SHP77 treated with DMSO at 0.1 percent for 48 hours (cell line): Measurements from ENCODE around the gene LSP1.

Experiments
- DNase-seq: peaks from one replicate; lab custom pipeline; 2025; lab: John Stamatoyannopoulos, UW

LSP1 gene

DNA sequence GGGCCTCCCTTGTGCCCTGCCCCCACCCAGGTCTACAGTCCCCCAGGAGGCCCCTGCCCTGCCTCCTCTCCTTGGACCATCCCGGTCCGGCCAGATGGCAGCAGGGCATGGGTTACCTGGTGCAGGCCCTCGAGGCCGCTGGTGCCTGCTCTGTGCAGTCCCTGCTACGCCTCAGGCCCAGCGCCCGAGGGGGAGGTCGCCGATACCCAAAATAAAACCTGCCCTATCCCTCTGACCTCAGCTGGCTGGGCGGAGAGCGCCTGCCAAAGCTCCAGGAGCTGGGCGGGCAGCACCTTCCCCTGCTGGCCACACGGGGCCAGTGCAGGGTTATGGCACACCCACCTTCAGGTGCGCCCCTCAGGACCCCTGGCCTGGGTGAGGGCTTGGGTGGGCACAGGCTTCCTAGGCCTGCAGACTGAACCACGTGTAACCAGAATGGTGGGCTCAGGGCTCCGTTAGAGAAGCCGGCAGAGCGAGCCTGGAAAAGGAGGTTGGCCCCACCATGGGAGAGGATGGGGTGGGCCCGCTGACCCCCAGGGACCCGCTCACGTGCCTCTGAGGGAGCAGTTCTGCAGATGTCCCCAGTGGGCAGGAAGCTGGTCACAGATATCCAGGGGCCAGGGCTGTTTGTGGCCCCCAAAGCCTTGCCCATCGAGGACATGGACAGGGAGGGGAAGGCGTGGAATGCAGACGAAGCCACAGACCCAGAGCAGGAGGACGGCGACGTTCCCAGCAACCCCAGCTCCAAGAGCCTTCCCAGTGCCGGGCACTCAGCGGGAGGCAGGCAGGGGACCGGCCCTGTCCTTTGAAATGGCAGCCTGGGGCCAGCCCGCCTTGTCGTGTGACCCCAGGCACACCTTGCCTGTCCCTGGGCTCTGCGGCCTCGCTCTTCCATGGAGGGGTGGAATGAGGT lies 64.9 kb downstream of the LSP1 start:
- DNase-seq: no peak

DNA sequence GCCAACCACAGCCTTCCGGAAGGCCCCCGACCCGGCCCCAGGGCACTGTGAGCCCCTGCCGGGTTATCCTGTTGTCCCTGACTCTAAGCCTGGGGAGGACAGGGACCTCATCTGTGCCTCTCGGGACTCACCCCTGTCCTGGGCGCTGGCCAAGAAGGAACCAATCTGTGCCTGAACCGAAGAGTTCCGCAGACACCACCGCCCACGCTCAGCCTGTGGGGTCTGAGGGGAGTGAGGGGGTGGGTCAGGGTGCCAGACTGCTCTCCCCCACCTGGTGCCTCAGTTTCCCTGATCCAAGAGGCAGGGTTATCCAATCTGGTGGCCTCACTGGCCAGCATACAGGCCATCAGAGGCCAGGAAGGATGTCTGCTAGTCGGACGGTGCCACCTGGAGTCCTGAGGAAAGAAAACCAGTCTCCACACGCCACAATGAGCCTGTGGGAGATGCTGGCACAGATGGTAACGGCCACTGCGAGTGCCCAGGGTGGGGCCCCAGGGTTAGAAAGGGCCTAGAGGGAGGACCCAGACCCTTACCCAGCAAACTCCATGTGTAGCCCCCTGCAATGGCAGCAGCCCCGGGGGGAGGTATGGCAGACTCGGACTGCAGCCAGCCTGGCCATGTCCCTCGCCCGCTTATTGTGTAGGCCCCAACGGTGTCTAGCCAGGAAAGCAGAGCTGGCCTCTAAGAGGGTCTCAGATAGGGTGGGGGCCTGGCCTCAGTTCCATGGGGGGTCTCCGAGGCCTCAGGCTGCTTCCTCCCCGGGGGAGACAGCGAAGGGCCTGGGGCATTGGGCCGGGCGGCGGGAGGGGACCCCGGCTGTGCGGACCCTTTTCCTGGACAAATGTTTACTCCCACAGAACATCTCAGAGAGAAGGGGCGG lies 65.8 kb downstream of the LSP1 start:
- no peak for DNase-seq

DNA sequence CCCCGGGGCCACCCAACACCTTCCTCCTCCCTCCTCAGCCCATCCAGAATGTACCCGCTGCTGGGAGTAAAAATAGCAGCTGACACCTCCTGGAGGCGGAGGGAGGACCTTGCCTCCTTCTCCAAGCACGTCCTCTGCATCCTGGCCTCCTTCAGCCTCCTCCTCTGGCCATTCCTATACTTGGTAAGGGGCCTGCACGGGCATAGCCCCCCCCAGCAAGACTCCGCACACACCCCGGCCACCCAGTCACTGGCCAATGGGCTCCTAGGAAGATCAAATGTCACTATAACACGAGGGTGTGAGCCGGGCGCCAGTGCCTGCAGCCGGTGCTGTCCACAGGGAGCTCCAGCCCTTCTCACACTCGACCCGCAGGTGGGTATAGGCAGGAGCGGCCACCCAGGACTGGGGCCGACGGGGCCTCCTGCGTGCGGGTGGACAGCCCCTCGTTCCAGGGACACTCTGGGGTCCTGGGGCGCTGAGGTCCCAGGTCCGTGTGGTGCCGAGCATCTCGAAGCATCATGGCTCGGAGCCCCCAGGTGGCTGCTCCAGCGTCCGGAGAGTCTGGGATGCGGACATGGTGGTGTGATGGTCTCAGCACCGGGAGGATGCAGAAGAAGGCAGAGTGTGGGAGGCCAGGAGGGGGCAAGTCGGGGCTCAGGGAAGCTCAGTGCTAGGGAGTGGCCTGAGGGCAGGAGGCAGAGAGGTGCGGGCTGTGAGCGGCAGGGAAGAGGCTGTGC lies 66.7 kb downstream of the LSP1 start, which contains the start of gene TNNT3:
Gene TNNT3 (plus strand): TSS at position 313 of the 737 bp plus-strand sequence. CDS start 3,172 bp downstream, outside the sequence.
- DNase-seq: no peak

DNA sequence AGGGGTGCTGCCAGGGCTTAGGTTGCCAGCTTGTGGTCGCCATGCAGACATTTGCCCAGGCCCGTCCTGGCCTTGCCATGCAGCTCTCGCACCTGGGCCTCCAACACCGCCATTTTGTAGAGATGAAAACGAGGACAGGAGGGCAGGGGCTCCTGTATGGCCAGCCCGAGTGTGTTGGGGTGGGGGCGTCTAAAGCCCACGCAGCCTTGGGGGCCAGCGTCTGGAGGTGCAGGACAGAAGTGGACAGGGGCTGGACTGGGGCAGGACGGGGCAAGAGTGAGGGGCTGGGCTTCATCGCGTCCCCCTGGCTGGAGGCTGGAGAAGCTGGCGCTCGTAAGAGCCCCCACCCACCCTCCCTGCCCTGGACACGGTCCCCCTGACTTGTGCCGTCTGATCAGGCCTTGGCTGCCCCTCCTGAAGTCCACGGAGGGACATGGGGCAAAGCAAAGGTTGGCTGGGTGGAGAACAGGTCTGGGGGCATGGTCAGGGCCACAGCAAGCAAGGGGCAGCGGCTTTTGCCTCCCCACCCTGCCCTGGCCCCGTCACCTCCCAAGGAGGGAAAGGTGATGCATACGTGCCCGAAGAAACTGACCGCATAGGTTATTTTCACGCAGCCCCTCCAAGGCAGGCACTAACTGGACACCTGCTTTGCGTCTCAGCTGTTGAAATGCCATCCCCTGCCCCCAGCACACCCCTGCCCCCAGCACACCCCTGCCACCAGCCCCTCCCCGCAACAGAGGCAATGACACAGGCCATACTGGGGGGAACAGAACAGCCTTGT lies 67.4 kb downstream of the LSP1 start:
- no peak for DNase-seq

DNA sequence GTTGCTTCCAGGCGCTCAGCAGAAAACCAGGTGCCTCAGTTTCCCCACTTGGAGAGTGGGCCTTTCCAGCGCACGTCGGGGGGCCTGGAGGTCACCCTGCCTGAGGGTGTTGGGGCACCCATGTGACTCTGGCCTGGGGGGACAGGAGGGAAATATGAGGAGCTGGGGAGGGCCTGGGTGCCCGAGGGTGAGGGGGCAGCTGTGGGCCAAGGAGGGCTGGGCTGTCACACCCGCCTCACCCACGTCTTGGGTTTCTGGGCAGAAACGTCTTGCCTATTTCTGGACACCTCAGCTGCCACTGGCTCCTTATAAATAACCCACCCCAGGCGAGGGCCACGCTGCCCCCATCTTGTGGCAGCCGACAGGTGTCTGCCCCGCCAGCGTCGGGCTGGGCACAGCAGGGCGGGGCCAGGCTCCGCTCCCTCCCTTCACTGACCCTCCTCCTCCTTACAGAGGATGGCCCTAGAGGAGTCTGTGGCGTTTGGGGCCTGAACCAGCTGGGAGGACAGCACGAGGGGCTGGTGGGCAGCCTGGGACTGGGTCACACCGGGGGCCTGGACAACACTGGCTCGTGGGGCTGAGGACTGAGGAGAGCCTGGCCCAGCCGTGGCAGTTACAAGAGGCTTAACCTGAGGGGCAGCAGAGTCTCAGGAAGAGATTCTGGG lies 68.2 kb downstream of the LSP1 start:
- DNase-seq: no peak

DNA sequence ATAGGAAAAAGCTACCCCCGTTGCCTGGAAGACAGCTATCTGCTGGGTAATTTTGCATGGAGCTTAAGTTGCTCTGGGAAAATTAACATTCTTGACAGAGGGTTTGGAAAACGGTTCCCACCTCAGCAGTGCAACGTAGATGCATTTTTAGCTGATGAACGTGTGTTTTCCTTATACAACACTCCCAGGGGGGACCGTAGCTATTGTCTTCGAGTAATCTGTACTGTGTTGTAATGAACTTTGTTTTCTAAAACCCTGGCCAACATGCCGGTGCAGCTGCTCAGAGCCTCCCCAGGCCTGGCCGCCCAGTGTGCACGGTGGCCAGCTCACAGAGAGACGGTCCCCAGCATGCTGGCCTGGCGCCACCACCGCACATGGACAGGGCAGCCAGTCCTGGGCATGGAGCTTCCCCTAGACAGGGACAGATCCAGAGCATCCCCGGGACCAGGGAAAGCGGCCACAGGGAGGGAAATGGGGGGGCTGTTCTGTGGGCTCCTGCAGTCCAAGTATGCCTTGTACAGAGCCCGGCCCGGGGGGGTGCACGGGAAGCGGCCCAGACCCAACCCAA lies 68.8 kb downstream of the LSP1 start:
- no peak for DNase-seq

DNA sequence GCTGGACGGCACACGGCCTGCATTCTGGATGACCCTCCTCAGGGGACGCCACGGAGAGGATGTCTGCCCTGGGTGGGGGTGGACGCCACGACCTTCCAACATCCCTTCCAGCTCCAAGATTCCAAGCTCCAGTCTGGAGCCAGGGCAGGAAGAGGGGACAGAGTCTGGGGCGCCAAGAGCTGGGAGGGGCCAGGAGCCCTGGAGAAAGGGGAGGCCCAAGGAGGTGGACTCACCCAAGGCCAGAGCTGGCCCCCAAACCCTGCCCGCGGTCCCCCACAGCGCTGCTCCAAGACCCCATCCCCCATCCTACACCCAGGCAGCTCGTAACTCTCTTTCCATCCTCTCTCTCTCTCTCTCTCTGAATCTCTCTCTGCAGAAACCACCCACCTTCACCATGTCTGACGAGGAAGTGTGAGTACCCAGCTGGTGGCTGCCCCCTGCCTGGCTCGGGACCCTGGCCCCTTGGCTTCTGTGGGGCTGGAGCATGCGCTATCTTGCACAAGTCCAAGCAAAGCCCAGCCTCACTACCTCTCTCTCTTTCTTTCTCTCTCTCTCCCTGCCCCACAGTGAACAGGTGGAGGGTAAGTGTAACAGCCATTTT lies 69.7 kb downstream of the LSP1 start:
- no peak for DNase-seq

DNA sequence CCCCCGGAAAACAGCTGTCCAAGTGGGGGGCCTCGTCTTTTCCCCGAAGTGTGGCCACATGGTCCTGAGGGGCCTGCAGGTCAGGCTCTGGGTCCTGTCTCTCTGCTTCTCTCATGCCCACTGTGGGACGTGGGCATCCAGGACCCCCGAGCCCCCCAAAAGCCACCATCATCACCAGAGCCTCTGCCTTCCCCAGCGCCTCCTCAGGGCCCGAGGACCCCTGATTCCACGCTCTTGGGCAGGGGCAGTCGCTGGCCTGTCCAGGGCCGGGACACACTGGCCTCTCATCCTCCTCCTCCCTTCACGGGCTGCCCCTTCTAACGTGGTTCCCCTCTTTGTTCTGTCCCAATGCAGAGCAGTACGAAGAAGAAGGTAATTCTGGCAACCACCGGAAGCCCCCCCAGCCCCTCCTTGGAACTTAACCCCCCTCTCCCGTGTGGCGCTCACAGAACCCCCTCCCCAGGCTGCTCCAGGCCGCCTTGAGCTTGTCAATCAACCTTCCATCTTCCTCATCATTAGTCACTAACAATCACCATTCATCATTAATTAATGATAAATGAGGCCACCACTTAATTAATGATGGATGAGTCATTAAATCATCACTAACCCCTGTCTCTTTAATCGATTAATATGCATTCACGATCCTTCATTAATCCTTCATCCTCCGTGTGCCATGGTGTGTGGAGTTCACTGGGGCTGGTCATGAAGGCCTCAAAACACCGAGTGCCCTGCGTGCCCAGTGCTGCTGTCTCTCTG lies 70.5 kb downstream of the LSP1 start:
- no peak for DNase-seq

GRCh38 chr11:1924181-1924580 lies 71.3 kb downstream of the LSP1 start:
- no peak for DNase-seq

DNA sequence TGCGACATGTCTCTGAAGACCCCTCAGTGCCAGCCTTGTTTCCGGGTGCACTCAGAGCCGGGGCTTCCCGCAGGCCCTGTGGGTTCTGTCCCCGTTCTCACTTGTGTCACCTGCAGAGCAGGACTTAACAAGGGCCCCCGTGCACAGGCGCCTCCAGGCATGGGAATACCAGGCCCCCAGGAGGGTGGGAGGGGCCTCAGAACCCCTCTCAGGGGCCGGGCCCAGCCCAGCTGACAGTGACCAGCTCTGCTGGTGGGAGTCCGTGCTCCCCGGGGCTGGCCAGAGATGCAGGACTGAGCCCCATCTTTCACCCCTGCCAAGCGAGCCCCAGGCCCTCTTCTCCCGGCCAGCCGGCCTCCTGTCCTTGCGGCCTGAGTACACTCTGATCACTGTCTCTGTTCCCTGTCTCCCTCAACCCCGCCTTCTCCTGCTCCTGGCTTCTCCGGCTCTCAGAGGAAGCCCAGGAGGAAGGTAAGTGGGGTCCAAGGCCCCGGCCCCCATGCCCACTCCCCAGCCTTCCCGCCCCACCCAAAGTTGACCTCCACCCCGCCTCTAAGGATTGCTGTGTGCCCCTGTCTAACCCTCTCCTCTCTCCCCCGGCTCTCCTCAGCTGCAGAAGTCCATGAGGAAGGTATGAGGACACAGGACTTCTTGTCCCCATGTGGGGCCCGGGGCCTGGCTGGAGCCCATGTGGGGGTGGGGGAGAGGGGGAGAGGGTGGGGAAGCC lies 71.9 kb downstream of the LSP1 start:
- DNase-seq: no peak

DNA sequence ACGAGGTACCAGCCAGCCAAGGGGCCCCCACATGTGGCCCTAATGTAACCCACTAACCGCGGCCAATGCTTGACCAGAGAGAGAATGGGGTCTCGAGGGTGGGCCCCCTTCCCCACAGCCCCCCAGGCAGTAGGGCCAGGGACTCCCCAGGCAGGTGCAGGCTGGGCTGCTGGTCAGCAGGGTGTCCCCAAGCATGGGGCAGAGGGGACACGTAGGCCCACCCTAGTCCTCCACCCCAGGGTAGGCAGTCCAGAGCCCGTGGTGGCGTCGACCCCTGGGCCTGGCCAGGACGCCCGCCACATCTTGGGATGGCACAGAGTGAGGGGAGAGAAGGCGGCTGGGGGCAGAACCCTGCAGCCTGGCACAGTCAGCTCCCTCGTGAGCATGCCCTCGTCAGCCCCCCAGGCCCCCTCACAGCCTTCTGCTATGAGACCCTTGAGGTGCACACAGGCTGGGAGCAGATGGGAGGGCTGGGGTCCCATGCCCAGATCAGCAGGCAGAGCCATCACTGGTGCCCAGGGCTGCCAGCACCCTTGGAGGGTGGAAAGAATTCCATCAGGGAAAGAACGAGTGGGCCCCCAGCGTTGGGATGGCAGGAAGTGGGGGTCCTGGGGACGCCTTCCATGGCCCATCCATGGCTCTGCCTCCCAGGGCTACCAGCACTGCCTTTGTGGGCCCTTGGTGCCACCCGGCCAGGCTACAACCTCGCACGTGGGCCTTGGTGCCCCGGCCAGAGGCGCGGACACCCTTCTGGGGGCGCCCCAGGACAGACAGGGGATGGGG lies 72.7 kb downstream of the LSP1 start:
- no peak for DNase-seq

DNA sequence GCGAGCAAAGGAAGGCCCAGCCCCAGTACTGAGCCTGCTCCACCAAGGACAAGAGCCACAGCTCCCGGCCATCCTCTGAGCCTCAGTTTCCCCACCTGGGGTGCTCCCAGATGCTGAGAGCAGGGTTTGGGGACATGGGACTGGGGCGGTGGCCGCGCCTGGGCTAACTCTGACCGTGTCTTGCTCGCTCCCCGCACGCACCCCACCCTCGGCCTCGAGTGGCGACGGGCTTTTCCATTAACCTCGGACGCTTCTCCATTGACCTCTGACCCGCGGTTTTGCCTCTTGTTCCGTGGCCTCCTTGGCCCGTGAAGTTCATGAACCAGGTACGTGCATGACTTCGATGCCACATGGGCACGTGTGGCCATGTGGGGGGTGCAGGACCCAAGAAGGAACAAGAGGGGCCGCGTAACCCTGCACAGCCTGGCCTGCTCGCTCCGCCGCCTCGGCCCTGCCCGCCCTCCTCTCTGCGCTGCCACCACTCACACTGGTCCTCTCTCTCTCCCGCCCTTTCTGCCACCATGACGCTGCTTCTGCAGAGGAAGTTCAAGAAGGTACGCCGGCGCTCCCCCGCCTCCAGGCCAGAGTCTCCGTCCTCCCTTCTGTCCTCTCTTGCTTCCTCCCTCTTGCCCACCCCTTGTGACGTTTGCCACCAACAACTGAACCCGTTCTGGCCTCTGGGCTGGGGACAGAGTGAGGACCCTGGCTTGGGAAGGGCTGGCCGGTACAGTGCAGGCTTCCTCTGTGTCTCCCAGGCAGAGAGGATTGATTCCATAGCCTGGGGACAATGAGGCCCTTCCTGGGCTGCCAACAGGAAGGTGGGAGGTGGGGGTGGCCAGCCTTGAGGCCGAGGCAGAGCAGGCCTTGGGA lies 73.5 kb downstream of the LSP1 start:
- DNase-seq: no peak

GRCh38 chr11:1927026-1927847 lies 74.4 kb downstream of the LSP1 start:
- no peak for DNase-seq

DNA sequence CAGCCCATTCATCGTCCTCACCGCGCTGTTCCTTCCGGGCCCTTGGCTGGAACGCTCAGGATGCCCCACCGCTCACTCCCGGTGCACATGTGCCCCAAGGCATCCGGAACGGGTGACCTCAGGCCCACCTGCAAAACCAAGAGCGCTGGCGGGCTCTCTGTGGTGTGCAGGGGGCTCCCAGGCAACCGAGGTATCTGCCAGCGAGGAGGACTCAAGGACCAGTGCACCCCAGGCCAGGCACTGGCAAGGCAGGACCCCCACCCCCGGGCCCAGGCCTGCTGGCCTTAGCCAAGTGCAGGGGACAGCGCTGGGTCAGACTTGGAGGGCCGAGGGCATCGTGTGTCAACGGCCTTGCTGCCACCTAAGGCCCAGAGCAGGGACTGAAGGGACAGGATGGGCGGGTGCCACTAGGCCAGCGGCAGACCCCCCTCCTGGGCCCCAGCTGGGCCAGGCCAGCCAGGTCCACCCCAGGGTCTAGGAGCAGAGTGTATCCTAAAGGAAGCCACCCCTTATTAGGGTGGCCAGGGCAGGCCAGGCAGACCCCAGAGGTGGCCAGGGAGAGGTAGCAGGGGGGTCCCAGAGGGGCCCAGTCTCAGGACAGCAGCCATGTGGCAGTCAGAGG lies 75.1 kb downstream of the LSP1 start:
- no peak for DNase-seq

GRCh38 chr11:1928470-1928890 lies 75.6 kb downstream of the LSP1 start:
- no peak for DNase-seq
